ENCODE data around the gene SLC7A4.
"Not testable (repeated sequence)": the region's sequence is repeated elsewhere in the genome, so short reads cannot be mapped to it uniquely, and the experiment has no call there.

The SLC7A4 gene

DNA sequence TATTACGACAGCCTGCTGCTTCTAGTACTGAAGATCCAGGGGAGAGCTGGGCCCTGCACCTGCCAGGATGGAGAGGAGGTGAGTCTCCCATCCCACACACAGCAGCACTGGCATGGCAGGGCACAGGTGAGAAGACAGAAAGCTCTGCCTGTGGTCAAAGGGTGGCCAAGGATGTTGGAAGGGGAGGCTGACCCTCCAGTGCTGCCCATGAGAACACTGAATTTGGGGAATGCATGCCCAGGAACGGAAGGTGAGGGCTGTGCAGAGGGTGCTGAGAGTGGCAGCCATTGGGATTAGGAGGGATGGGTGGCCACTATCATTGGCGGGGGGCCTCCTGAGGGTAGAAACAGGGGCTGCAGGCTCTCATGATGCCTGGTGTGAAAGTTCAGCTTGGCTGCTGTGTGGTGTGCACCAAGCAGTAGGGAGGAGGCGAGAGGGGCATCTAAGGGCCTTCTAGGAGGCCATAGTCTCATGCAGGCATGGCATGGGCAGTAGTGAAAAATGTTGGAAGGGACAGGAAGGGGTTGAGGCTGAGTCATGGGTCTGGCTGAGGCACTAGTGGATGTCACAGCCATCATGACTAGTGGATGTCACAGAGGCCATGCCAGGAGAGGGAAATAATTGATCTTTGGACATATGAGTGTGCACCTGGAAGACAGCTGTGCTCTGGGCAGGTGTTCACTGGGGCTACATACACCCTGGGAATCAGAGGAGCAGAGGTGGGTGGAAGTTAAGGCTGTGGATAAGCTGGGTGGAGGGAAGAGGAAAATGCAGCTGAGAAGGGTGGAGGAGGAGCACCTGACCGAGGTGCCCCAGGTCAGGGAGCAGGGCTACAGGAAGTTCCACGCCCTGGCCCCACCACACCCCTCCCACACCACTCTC lies 10.9 kb upstream of the SLC7A4 start:
- DNase-seq, result no peak
- Histone ChIP-seq H3K4me3 (ENCODE audit: low read depth, low read length) (no peak overlapping the region), H3K27me3 (replicated peaks) (no peaks in the 10 kb centered on the region), H3K27ac (no peak overlapping the region), H3K36me3 (replicated peaks) (no peaks in the 10 kb centered on the region)
- TF ChIP-seq, protein P1, sequence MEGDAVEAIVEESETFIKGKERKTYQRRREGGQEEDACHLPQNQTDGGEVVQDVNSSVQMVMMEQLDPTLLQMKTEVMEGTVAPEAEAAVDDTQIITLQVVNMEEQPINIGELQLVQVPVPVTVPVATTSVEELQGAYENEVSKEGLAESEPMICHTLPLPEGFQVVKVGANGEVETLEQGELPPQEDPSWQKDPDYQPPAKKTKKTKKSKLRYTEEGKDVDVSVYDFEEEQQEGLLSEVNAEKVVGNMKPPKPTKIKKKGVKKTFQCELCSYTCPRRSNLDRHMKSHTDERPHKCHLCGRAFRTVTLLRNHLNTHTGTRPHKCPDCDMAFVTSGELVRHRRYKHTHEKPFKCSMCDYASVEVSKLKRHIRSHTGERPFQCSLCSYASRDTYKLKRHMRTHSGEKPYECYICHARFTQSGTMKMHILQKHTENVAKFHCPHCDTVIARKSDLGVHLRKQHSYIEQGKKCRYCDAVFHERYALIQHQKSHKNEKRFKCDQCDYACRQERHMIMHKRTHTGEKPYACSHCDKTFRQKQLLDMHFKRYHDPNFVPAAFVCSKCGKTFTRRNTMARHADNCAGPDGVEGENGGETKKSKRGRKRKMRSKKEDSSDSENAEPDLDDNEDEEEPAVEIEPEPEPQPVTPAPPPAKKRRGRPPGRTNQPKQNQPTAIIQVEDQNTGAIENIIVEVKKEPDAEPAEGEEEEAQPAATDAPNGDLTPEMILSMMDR (IDR thresholded peaks at IDR 0.05; ENCODE audit: low read depth, low read length, missing control alignments), result no peak
- in situ Hi-C loops (cut with HindIII; ENCODE audit: low pct_ligation_motif_present, low sequenced_read_pairs), result no loop called here

DNA sequence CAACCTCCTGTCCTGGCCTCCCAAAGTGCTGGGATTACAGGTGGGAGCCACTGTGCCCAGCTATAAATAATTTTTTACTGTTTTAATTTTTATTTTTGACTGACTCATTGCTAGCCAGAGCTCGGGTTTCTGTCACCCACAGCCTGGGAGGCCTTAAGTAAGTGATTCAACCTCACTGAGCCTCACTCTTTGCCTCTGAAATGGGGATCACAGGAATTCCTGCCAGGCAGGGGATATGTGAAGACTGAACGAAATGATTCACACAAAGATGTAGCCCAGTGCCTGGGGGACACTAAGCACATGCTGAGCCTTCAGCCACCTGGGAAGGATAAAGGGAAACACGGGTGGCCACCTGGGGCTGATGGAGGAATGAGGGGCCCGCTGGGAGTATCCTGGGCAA lies 9.6 kb upstream of the SLC7A4 start:
- Histone ChIP-seq H3K27ac (peak overlapping the region; percentile 61), H3K27me3 (replicated peaks) (no peaks in the 10 kb centered on the region), H3K36me3 (replicated peaks) (no peaks in the 10 kb centered on the region), H3K4me3 (ENCODE audit: low read depth, low read length) (no peak overlapping the region)
- in situ Hi-C loops (cut with HindIII; ENCODE audit: low pct_ligation_motif_present, low sequenced_read_pairs), result no loop called here
- peak; percentile 84 for DNase-seq
- TF ChIP-seq, protein P1 (IDR thresholded peaks at IDR 0.05; ENCODE audit: low read depth, low read length, missing control alignments), result no peak

DNA sequence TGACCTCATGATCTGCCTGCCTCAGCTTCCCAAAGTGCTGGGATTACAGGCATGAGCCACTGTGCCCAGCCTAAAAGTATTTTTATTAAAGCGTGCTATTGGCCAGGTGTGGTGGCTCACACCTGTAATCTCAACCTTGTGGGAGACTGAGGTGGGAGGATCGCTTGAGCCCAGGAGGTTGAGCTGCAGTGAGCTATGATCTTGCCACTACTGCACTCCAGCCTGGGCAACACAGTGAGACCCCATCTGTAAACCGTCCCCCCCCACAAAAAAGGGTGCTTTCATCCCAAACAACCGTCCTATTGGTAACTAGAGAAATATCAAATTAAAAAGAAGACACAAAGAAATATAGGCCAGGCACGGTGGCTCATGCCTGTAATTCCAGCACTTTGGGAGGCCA lies 6.8 kb upstream of the SLC7A4 start:
- in situ Hi-C loops (cut with HindIII; ENCODE audit: low pct_ligation_motif_present, low sequenced_read_pairs); H3K4me3 ChIP-seq (ENCODE audit: low read depth, low read length); H3K27me3 ChIP-seq (replicated peaks); H3K27ac ChIP-seq; DNase-seq; H3K36me3 ChIP-seq (replicated peaks): not testable (repeated sequence)

DNA sequence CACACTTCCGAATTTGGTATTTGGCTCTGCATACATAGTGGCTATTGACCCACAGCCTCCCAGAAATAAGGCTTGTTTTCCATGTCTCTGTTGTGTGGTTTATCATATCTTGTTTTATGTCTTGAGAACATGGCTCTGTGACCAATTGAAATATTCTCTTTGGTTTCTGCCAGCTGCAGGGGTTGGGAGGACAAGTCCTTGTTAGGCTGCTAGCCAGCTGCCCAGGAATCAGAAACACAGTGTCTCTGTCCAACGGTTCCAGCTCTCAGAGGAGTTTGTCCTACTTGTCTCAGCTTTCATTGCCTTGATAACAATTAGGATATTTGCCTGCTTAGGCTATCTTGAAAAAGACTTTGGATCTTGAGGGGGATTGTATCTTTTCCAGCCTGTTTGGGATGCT lies 6.0 kb upstream of the SLC7A4 start:
- Histone ChIP-seq H3K4me3 (ENCODE audit: low read depth, low read length) (no peak overlapping the region), H3K36me3 (replicated peaks) (no peaks in the 10 kb centered on the region), H3K27ac (peak overlapping the region; percentile 76), H3K27me3 (replicated peaks) (no peaks in the 10 kb centered on the region)
- in situ Hi-C loops (cut with HindIII; ENCODE audit: low pct_ligation_motif_present, low sequenced_read_pairs), result no loop called here
- DNase-seq, result no peak
- TF ChIP-seq, protein P1 (IDR thresholded peaks at IDR 0.05; ENCODE audit: low read depth, low read length, missing control alignments), result no peak

DNA sequence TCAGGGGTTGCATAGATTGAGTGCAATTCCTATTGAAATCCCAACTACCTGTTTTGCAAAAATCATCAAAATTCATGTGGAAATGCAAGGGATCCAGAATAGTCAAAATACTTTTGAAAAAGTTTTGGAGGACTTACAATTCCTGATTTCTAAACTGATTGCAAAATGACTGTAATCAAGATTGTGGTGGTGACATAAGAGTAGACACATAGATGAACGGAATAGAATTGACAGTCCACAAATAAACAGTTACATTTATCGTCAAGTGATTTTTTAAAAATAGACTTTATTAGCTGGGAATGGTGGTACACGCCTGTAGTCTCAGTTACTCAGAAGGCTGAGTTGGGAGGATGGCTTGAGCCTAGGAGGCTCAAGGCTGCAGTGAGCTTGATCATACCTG lies 2.6 kb upstream of the SLC7A4 start:
- in situ Hi-C loops (cut with HindIII; ENCODE audit: low pct_ligation_motif_present, low sequenced_read_pairs), result no loop called here
- DNase-seq, result no peak
- H3K27me3 ChIP-seq (replicated peaks), result peaks cover 20% of the 10 kb centered on the region

DNA sequence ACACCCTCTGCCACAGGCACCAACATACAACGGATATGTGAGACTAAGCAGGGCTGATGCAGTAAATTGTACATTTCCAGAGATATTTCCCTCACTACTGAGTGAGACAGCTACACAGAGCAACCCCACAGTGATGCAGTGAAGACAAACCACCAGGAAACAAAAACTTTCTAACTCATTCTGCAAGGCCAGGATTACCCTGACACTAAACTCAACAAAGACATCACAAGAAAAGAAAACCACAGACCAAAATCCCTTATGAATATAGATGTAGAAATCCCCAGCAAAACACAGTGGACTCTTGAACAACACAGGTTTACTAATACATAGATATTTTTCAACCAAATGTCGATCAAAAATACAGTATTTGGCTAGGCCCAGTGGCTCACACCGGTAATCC lies 1.5 kb upstream of the SLC7A4 start:
- no peak overlapping the region for H3K27ac ChIP-seq
- TF ChIP-seq, protein P1 (IDR thresholded peaks at IDR 0.05; ENCODE audit: low read depth, low read length, missing control alignments), result no peak
- DNase-seq, result no peak
- no peaks in the 10 kb centered on the region for H3K36me3 ChIP-seq (replicated peaks)
- H3K27me3 ChIP-seq (replicated peaks), result peaks cover 22% of the 10 kb centered on the region
- in situ Hi-C loops (cut with HindIII; ENCODE audit: low pct_ligation_motif_present, low sequenced_read_pairs), result no loop called here
- H3K4me3 ChIP-seq (ENCODE audit: low read depth, low read length), result no peak overlapping the region

More for the DNA sequence above, 2.6 kb upstream of the SLC7A4 start:
- Histone ChIP-seq H3K36me3 (replicated peaks) (no peaks in the 10 kb centered on the region), H3K4me3 (ENCODE audit: low read depth, low read length) (no peak overlapping the region), H3K27ac (no peak overlapping the region)
- TF ChIP-seq, protein P1 (IDR thresholded peaks at IDR 0.05; ENCODE audit: low read depth, low read length, missing control alignments), result no peak

All from brain microvascular endothelial cell (primary cell).